Measurements from ENCODE around the gene SUSD4.
"Not testable (repeated sequence)": the region's sequence is repeated elsewhere in the genome, so short reads cannot be mapped to it uniquely, and the experiment has no call there.

The SUSD4 gene

DNA sequence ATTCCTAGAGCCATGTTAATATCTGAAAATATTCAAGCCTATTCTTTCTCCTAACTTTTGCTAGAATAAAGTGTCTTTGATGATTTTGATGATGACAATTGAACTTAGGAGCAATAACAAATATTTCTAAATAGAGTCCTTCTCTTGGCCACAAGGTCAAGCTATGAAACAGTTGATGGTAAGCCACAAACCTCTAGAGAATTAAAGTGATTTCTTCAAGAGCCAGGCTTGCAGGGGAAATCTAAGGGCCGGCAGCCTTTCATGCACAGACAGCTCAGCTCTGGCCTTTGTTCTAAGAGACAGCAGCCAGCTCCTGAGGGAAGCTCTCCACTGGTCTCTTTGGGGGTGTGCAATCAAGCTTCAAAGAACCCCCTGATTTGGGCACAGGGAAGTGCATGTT is 59.0 kb downstream of the SUSD4 start:
- Mint-ChIP-seq H3K36me3 (ENCODE audit: low read depth) (no peaks in the 10 kb centered on the region), H3K9me3 (peaks cover 10% of the 10 kb centered on the region), H3K4me3 (no peak overlapping the region), H3K4me1 (ENCODE audit: low read depth) (no peaks in the 10 kb centered on the region), H3K27ac (no peak overlapping the region), H3K27me3 (ENCODE audit: low read depth) (no peaks in the 10 kb centered on the region)

DNA sequence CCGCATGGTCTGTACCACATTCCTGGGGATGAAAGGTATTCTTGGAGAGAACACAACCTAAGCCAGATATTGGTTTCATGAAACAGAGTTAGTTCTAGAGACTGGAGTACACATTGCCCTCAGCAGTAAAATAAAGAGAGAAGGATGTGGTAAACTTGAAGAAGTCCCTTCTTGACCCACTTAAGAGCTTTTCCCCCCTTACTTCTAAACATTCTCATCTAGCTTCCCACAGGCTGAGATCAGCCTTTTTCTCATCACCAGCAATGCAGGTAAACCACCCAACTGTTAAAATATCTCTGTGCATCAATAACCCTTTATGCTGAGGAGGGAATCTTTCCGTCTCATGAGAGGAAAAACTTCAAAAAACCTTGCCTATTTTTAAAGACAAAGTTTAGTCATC is 62.6 kb downstream of the SUSD4 start:
- H3K4me1 Mint-ChIP-seq (ENCODE audit: low read depth), result no peaks in the 10 kb centered on the region
- H3K36me3 Mint-ChIP-seq (ENCODE audit: low read depth), result no peaks in the 10 kb centered on the region
- H3K27me3 Mint-ChIP-seq (ENCODE audit: low read depth), result no peaks in the 10 kb centered on the region
- H3K9me3 Mint-ChIP-seq, result peaks cover 10% of the 10 kb centered on the region
- H3K27ac Mint-ChIP-seq, result no peak overlapping the region
- no peak overlapping the region for H3K4me3 Mint-ChIP-seq

DNA sequence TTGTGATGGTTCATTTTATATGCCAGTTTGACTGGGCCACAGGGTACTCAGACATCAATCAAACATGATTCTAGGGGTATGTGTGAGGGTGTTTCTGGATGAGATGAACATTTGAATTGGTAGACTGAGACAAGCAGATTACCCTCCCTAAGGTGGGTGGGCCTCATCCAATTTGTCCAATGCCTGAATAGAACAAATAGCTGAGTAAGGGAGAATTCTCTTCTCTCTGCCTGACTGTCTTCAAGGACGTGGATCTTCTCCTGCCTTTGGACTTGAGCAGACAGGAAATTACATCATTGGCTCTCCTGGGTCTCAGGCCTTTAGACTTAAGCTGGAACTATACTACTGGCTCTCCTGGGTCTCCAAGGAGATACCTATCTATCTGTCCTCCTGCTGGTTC is 64.4 kb downstream of the SUSD4 start:
- Mint-ChIP-seq H3K9me3 (peaks cover 7% of the 10 kb centered on the region), H3K27me3 (ENCODE audit: low read depth) (no peaks in the 10 kb centered on the region), H3K27ac (no peak overlapping the region), H3K4me1 (ENCODE audit: low read depth) (no peaks in the 10 kb centered on the region), H3K4me3 (no peak overlapping the region), H3K36me3 (ENCODE audit: low read depth) (no peaks in the 10 kb centered on the region)

DNA sequence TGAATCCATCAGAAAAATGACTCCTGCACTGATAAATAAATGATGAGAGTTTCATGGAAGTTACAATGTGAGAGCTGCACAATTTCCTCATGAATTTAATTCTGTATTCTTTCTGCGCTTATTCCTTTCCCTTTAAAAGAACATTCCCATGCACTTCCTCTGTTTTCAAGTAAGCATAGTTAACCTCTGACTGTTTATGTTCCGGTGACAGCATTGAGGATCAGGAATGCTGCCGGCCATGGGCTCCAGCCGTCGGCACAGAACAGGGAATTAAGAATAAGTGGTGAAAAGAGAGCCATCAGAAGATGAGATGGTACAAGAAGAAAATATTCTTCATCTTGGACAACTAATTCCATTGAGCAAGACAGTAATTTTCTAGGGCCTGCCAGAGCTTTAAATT is 65.3 kb downstream of the SUSD4 start:
- H3K27me3 Mint-ChIP-seq (ENCODE audit: low read depth), result no peaks in the 10 kb centered on the region
- H3K4me3 Mint-ChIP-seq, result no peak overlapping the region
- no peaks in the 10 kb centered on the region for H3K4me1 Mint-ChIP-seq (ENCODE audit: low read depth)
- no peaks in the 10 kb centered on the region for H3K36me3 Mint-ChIP-seq (ENCODE audit: low read depth)
- peaks cover 7% of the 10 kb centered on the region for H3K9me3 Mint-ChIP-seq
- H3K27ac Mint-ChIP-seq, result no peak overlapping the region

DNA sequence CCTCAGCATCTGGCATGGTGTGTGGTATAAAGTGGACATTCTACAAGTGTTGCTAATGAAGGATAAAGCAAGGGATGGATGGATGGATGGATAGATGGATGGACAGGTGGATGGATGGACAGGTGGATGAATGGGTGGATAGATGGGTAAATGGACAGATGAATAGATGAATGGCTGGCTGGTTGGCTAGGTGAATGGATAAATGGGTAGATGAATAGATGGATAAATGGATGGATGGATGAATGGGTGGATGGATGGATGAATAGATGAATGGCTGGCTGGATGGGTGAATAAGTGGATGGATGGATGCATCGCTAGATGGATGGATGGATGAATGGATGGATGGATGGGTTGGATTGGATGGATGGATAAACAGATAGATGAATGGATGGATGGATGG is 66.2 kb downstream of the SUSD4 start:
- Mint-ChIP-seq H3K4me3 (no peak overlapping the region), H3K27me3 (ENCODE audit: low read depth) (no peaks in the 10 kb centered on the region), H3K4me1 (ENCODE audit: low read depth) (no peaks in the 10 kb centered on the region), H3K36me3 (ENCODE audit: low read depth) (no peaks in the 10 kb centered on the region), H3K27ac (no peak overlapping the region), H3K9me3 (peaks cover 4% of the 10 kb centered on the region)

DNA sequence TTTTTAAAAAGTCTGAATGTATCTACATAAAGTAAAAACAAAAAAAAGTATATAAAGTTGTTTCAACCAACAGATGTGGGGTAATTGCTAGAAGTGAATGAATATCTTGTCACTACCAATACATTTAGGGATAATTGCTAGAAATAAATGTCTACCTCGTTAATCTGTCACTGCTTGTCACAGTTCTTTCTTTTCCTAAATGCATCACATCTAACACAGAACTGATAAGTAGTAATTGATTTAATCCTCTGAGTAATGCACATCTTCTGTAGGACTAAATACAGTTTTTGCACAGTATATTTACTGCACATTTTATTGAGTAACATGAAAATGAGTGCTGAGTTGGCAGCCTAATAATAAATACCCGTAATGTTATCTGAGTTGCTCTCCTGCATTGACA is 72.2 kb downstream of the SUSD4 start:
- Mint-ChIP-seq H3K9me3 (no peaks in the 10 kb centered on the region), H3K27ac (no peak overlapping the region), H3K4me3 (no peak overlapping the region), H3K27me3 (ENCODE audit: low read depth) (no peaks in the 10 kb centered on the region), H3K4me1 (ENCODE audit: low read depth) (no peaks in the 10 kb centered on the region), H3K36me3 (ENCODE audit: low read depth) (no peaks in the 10 kb centered on the region)

DNA sequence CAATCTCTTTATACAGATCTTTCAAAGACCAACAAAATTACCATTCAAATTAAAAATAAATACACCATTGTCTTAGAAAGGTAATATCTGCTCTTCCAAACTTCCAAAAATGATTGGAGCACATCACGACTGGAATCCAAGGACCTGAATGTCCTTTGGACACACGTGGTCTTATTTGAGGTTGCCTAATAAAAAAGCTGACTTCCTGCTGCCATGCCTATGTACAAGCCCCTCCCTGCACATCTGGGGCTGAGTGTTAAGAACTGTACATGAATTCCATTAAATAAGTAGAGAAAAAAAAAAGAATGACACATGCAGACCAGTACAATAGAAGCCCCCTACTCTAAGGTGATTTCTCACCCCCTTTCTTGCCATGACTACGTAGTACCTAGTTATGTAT is 73.6 kb downstream of the SUSD4 start:
- Mint-ChIP-seq H3K4me1 (ENCODE audit: low read depth) (no peaks in the 10 kb centered on the region), H3K9me3 (peaks cover 3% of the 10 kb centered on the region), H3K27ac (no peak overlapping the region), H3K4me3 (no peak overlapping the region), H3K27me3 (ENCODE audit: low read depth) (no peaks in the 10 kb centered on the region), H3K36me3 (ENCODE audit: low read depth) (no peaks in the 10 kb centered on the region)

DNA sequence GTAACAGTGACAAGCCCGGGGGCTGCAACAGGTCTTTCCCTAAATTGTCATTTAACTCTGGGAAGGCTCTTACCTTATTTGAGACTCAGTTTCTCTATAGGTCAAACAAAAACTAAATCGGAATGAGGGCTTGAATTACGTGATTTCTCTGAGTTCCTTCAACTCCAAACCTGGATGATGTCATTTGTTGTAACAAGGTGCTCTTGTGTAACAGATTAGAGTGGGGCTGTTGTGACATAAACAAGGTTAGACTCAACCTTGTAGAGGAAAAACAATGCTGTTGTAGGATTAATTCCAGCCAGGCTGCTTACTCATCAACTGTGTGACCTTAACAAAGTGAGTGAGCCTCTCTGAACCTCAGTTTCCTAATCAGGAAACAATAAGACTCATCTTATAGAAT is 74.4 kb downstream of the SUSD4 start:
- no peak overlapping the region for H3K4me3 Mint-ChIP-seq
- H3K4me1 Mint-ChIP-seq (ENCODE audit: low read depth), result no peaks in the 10 kb centered on the region
- H3K9me3 Mint-ChIP-seq, result peaks cover 5% of the 10 kb centered on the region

DNA sequence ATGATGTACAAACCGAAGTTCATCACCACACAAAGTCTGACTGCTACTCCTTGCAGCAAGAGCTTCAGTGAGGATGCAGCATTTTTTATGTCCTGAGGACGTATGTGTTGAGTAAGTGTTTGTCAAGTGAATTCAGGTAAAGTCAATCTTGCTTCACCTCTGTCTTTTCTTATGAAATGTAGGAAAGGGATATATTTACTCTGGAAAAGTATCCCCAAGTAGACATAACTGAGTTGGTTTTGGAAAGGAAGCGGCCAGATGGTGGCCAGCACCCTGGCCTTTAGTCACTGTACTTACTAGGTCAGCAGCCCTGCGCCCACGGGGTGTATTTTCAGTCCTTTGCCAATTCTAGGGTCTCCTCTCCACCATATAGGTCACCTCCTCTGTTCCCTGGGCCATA is 75.2 kb downstream of the SUSD4 start:
- Mint-ChIP-seq H3K27ac (no peak overlapping the region), H3K27me3 (ENCODE audit: low read depth) (no peaks in the 10 kb centered on the region), H3K9me3 (peaks cover 5% of the 10 kb centered on the region), H3K4me3 (no peak overlapping the region), H3K36me3 (ENCODE audit: low read depth) (no peaks in the 10 kb centered on the region), H3K4me1 (ENCODE audit: low read depth) (no peaks in the 10 kb centered on the region)

More for the DNA sequence above, 74.4 kb downstream of the SUSD4 start:
- H3K27ac Mint-ChIP-seq, result no peak overlapping the region
- H3K27me3 Mint-ChIP-seq (ENCODE audit: low read depth), result no peaks in the 10 kb centered on the region
- no peaks in the 10 kb centered on the region for H3K36me3 Mint-ChIP-seq (ENCODE audit: low read depth)

DNA sequence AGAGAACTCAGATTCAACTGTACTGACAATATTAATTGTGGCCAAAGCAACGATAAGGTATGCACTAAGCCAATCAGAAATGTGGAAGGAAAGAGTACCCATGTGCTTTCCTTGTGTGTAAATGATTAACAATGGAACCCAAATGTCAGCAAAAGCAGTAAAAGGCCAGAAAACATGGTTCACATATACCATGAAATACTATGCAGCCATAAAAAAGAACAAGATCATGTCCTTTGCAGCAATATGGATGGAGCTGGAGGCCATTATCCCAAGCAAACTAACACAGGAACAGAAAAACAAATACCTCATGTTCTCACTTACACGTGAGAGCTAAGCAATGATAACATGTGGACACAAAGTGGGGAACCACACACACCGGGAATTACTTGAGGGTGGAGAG is 78.5 kb downstream of the SUSD4 start:
- H3K27ac Mint-ChIP-seq, result no peak overlapping the region
- H3K4me3 Mint-ChIP-seq, result no peak overlapping the region
- H3K36me3 Mint-ChIP-seq (ENCODE audit: low read depth), result no peaks in the 10 kb centered on the region
- no peaks in the 10 kb centered on the region for H3K4me1 Mint-ChIP-seq (ENCODE audit: low read depth)
- no peaks in the 10 kb centered on the region for H3K27me3 Mint-ChIP-seq (ENCODE audit: low read depth)
- H3K9me3 Mint-ChIP-seq, result peaks cover 5% of the 10 kb centered on the region

DNA sequence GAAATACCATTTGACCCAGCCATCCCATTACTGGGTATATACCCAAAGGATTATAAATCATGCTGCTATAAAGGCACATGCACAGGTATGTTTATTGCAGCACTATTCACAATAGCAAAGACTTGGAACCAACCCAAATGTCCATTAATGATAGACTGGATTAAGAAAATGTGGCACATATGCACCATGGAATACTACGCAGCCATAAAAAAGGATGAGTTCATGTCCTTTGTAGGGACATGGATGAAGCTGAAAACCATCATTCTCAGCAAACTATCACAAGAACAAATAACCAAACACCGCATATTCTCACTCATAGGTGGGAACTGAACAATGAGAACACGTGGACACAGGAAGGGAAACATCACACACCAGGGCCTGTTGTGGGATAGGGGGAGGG is 80.3 kb downstream of the SUSD4 start:
- H3K27me3 Mint-ChIP-seq (ENCODE audit: low read depth); H3K4me3 Mint-ChIP-seq; H3K36me3 Mint-ChIP-seq (ENCODE audit: low read depth); H3K27ac Mint-ChIP-seq; H3K9me3 Mint-ChIP-seq; H3K4me1 Mint-ChIP-seq (ENCODE audit: low read depth): not testable (repeated sequence)

DNA sequence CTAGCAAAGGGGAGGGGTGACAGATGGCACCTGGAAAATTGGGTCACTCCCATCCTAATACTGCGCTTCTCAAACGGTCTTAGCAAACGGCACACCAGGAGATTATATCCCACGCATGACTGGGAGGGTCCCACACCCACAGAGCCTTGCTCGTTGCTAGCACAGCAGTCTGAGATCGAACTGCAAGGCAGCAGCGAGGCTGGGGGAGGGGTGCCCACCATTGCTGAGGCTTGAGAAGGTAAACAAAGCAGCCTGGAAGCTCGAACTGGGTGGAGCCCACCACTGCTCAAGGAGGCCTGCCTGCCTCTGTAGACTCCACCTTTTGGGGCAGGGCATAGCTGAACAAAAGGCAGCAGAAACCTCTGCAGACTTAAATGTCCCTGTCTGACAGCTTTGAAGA is 85.7 kb downstream of the SUSD4 start:
- H3K9me3 Mint-ChIP-seq; H3K27me3 Mint-ChIP-seq (ENCODE audit: low read depth); H3K4me1 Mint-ChIP-seq (ENCODE audit: low read depth); H3K4me3 Mint-ChIP-seq; H3K27ac Mint-ChIP-seq; H3K36me3 Mint-ChIP-seq (ENCODE audit: low read depth): not testable (repeated sequence)

DNA sequence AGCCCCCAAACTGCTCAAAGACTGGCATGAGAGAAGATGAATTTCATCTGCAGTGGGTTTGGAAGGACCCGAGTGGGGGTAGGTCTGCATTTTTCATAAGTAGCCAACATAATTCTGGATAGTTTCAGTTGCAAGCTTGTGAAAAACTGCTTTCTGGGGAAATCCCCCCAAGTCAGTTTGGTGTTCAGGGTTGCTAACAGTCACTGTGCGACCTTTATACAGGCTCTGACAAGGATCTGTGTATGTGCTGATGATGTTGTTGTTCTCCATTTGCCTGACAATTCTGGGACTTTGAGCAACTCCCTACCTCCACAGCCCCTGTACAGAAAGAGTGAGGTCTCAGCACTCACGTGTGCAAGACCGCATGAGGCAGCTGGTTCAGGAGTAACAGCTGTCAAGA is 87.9 kb downstream of the SUSD4 start:
- no peak overlapping the region for H3K27ac Mint-ChIP-seq

DNA sequence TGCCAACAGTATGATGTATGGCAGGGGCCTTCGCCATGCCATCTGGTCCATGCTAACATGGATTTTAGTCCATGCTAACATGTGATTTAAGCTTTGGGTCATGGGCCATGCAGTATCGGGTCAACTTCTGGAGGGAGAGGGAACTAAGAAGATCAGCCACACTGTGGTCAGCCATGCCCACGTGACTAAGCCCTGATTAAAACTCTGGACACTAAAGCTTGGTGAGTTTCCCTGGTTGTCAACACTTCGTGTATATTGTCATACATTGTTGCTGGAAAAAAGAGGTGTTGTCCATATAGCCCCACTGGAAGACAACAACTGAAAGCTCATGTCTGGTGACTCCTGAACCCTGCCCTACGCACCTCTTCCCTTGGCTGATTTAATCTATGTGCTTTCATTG is 90.5 kb downstream of the SUSD4 start:
- Mint-ChIP-seq H3K27ac (no peak overlapping the region), H3K4me3 (no peak overlapping the region), H3K4me1 (ENCODE audit: low read depth) (no peaks in the 10 kb centered on the region), H3K9me3 (no peaks in the 10 kb centered on the region), H3K36me3 (ENCODE audit: low read depth) (no peaks in the 10 kb centered on the region), H3K27me3 (ENCODE audit: low read depth) (no peaks in the 10 kb centered on the region)

More for the DNA sequence above, 87.9 kb downstream of the SUSD4 start:
- H3K36me3 Mint-ChIP-seq (ENCODE audit: low read depth), result no peaks in the 10 kb centered on the region
- H3K27me3 Mint-ChIP-seq (ENCODE audit: low read depth), result no peaks in the 10 kb centered on the region
- no peaks in the 10 kb centered on the region for H3K9me3 Mint-ChIP-seq
- H3K4me1 Mint-ChIP-seq (ENCODE audit: low read depth), result no peaks in the 10 kb centered on the region
- no peak overlapping the region for H3K4me3 Mint-ChIP-seq

DNA sequence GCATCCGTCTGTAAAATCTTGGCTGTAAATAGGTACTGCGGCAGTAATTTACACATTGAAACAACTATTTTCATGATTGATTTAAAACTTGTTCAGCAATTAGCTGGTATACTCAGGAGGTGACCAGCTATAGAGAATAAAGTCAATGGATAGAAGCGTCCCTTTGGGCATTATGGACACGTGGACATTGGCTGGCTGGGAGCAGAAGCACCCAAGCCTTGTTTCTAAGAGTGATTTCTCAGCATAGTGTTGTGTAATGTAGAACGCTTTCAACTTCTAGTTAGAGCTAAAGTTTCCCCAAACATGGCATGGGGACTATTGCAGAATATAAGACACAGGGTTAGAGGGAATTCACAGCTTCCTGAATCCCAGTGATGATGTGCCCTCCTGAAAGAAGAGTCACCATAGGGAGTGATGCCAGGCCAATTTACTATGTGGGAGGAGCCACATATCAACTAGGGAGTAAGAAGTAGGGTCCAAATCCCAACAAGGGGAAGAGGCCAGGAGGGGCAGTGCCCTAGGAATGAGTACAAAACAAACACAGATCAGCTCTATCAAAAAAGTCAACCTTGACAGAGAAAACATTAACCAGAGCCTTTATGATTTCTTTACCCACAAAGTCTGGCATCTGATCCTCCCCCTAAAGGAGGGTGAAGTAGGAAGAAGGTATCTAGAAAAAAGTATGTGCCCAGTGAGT is 92.7 kb downstream of the SUSD4 start:
- Mint-ChIP-seq H3K4me3 (no peak overlapping the region), H3K27me3 (ENCODE audit: low read depth) (no peaks in the 10 kb centered on the region), H3K36me3 (ENCODE audit: low read depth) (no peaks in the 10 kb centered on the region), H3K4me1 (ENCODE audit: low read depth) (no peaks in the 10 kb centered on the region), H3K9me3 (no peaks in the 10 kb centered on the region), H3K27ac (no peak overlapping the region)

DNA sequence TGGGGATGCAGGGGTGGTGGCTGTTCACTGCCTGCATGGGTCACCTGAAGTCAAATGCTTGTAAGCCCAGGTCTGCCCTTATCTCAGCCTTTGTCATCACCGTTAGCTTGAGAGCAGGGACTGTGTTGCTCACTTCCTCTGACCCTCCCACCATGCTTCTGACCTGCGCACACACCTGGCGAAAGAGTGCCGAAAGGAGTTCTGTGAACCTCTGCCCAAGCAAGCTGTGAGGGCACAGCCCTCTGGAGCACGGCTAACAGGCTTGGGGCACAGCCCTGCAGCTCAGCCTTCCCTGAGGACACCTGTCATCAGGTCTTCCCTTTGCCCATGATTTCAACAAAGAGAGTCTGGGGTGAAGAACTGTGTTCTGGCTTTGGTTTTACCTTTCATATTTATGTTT is 93.8 kb downstream of the SUSD4 start:
- Mint-ChIP-seq H3K36me3 (ENCODE audit: low read depth) (no peaks in the 10 kb centered on the region), H3K9me3 (no peaks in the 10 kb centered on the region), H3K27ac (no peak overlapping the region), H3K4me3 (no peak overlapping the region), H3K27me3 (ENCODE audit: low read depth) (no peaks in the 10 kb centered on the region), H3K4me1 (ENCODE audit: low read depth) (no peaks in the 10 kb centered on the region)

All from T-helper 1 cell treated with Interleukin-12 subunit alpha and Interleukin-12 subunit beta and Interleukin-4 antibody, amounts not matched to agents 30 μg/mL and 1 μg/mL, for 36 hours (primary cell).